SK-N-SH (cell line): ENCODE results near the gene GUCY1A2. TPM values are rescaled to one million over a fixed set of nuclear protein-coding genes. Genes with fewer than 3 reads are reported as not detected.

ENCODE experiments used
- CTCF ChIA-PET: fragments of 300-600, 350-600 bp; formaldehyde crosslinking; extraction: SDS; loops from one replicate; lab custom pipeline; 2021; lab: Yijun Ruan, JAX
- POLR2A ChIA-PET: fragments of 350-600 bp; sonication (Branson Sonifier 250); formaldehyde crosslinking; extraction: SDS; loops from one replicate; lab custom pipeline; 2020; ENCODE audit warnings: antibody characterized with exemption, inconsistent platforms; lab: Yijun Ruan, JAX
- DNase-seq: peaks from one replicate; pipeline ENCODE4 v3.0.0; 2012
- H2AFZ ChIP-seq: fragments of 200-600 bp; sonication (generic); 2 replicates; pipeline ENCODE4 v1.8.1; 2016; ENCODE audit warnings: antibody characterized with exemption, mild to moderate bottlenecking, low read depth
- H3F3A ChIP-seq: fragments of 200-600 bp; sonication (generic); replicated peaks from 2 replicates; pipeline ENCODE3; 2016; ENCODE audit warnings: antibody characterized with exemption, mild to moderate bottlenecking; ENCODE audit not compliant: insufficient read depth
- H3K27ac ChIP-seq, 2 experiments: fragments of 200-500 bp in 1 of 2; fragments of 200-600 bp in 1 of 2; sonication (Bioruptor generic) in 1 of 2; sonication (generic), shearing (Covaris generic) in 1 of 2; 2 replicates each; pipeline versions ENCODE4 v1.5.1 to v1.6.1; 2014 to 2016; ENCODE audit warnings: low read depth in 2 of 2, inconsistent platforms in 1 of 2, low read length in 1 of 2, mild to moderate bottlenecking in 1 of 2, mixed read lengths in 1 of 2
- H3K27me3 ChIP-seq: fragments of 200-600 bp; sonication (generic), shearing (Covaris generic); 2 replicates; pipeline ENCODE4 v1.6.1; 2016; ENCODE audit warnings: mixed run types; ENCODE audit not compliant: insufficient read depth
- H3K36me3 ChIP-seq, 2 experiments: fragments of 200-500 bp in 1 of 2; fragments of 200-600 bp in 1 of 2; sonication (Bioruptor generic) in 1 of 2; sonication (generic) in 1 of 2; replicated peaks in 1 of 2; 2 replicates each; pipeline versions ENCODE3 to v1.5.1; 2014 to 2016; ENCODE audit warnings: low read length in 1 of 2, mild to moderate bottlenecking in 1 of 2; ENCODE audit not compliant: insufficient read depth in 2 of 2, control insufficient read depth in 1 of 2
- H3K4me1 ChIP-seq, 2 experiments: fragments of 200-500 bp in 1 of 2; fragments of 200-600 bp in 1 of 2; sonication (Bioruptor generic) in 1 of 2; sonication (generic), shearing (Covaris generic) in 1 of 2; 2 replicates each; pipeline versions ENCODE4 v1.5.1 to v1.6.1; 2014 to 2016; ENCODE audit warnings: low read depth in 1 of 2, low read length in 1 of 2, mixed run types in 1 of 2; ENCODE audit not compliant: insufficient read depth in 2 of 2, control insufficient read depth in 1 of 2
- H3K4me2 ChIP-seq: fragments of 200-600 bp; sonication (generic), shearing (Covaris generic); 2 replicates; pipeline ENCODE4 v1.6.1; 2017; ENCODE audit warnings: mixed run types
- H3K4me3 ChIP-seq, 2 experiments: fragments of 200-500 bp in 1 of 2; fragments of 200-600 bp in 1 of 2; sonication (Bioruptor generic) in 1 of 2; sonication (generic), shearing (Covaris generic) in 1 of 2; 2 replicates each; pipeline versions ENCODE4 v1.5.1 to v1.8.1; 2014 to 2016; ENCODE audit warnings: low read depth in 2 of 2, inconsistent platforms in 1 of 2, low read length in 1 of 2, mild to moderate bottlenecking in 1 of 2, mixed read lengths in 1 of 2, moderate library complexity in 1 of 2
- H3K79me2 ChIP-seq: fragments of 200-600 bp; sonication (generic); 2 replicates; pipeline ENCODE4 v1.8.1; 2017; ENCODE audit warnings: mild to moderate bottlenecking; ENCODE audit not compliant: insufficient read depth
- H3K9ac ChIP-seq: fragments of 200-600 bp; sonication (generic); 2 replicates; pipeline ENCODE4 v1.6.1; 2017; ENCODE audit warnings: mixed run types
- H3K9me2 ChIP-seq: fragments of 200-600 bp; sonication (generic); 2 replicates; pipeline ENCODE4 v1.6.1; 2017; ENCODE audit warnings: mixed run types
- H3K9me3 ChIP-seq: fragments of 200-600 bp; sonication (generic); 2 replicates; pipeline ENCODE4 v1.6.1; 2017; ENCODE audit warnings: mixed run types, mild to moderate bottlenecking, moderate library complexity
- H4K20me1 ChIP-seq: fragments of 200-600 bp; sonication (generic); 2 replicates; pipeline ENCODE4 v1.6.1; 2017; ENCODE audit warnings: mild to moderate bottlenecking, mixed run types; ENCODE audit not compliant: insufficient read depth
- ELF1 ChIP-seq: IDR thresholded peaks from 2 replicates; pipeline ENCODE4 v1.4.0; 2012
- FOXJ3 ChIP-seq: sonication (generic); formaldehyde crosslinking; IDR thresholded peaks from 2 replicates; pipeline ENCODE4 v1.5.1; 2020; ENCODE audit warnings: mild to moderate bottlenecking, missing genetic modification reagents
- GABPA ChIP-seq: IDR thresholded peaks from 2 replicates; pipeline ENCODE4 v1.4.0; 2012; ENCODE audit warnings: low read depth, mild to moderate bottlenecking
- IRF3 ChIP-seq: fragments of 150-350 bp; IDR thresholded peaks from 2 replicates; pipeline ENCODE4 v1.6.1; 2016; ENCODE audit warnings: mild to moderate bottlenecking, low read depth, low read length
- MXI1 ChIP-seq: IDR thresholded peaks from 2 replicates; pipeline ENCODE4 v1.6.1; 2012; ENCODE audit warnings: mild to moderate bottlenecking, low read depth, low read length, improper control_type of control experiment
- PBX3 ChIP-seq: IDR thresholded peaks from 2 replicates; pipeline ENCODE4; 2012
- RAD21 ChIP-seq: IDR thresholded peaks from 2 replicates; pipeline ENCODE4 v1.6.1; 2012; ENCODE audit warnings: mild to moderate bottlenecking, low read length
- RCOR1 ChIP-seq: fragments of 150-350 bp; IDR thresholded peaks from 2 replicates; pipeline ENCODE4 v1.6.1; 2017; ENCODE audit warnings: antibody characterized with exemption, low read length
- SMC3 ChIP-seq: IDR thresholded peaks from 2 replicates; pipeline ENCODE4 v1.6.1; 2012; ENCODE audit warnings: low read depth, low read length, improper control_type of control experiment
- TCF12 ChIP-seq: IDR thresholded peaks from 2 replicates; pipeline ENCODE4 v1.4.0; 2012
- WGBS: methylation state at CpG from one replicate; pipeline ENCODE4 v1.1.6; 2017; ENCODE audit warnings: low lambda C conversion rate; 5-methylcytosine and 5-hydroxymethylcytosine counted together
- polyA plus RNA-seq, 3 experiments: library from polyadenylated mRNA; depleted of rRNA; stranded (reverse); fragments of >200 nt; gene quantifications; 2 replicates each; pipeline ENCODE4 v1.2.3, GENCODE V29; 2012
- TF ChIP-seq, protein P1 (sequence below): IDR thresholded peaks from 2 replicates; pipeline ENCODE4 v1.4.0; 2012; ENCODE audit warnings: low read depth, borderline replicate concordance
- TF ChIP-seq, protein P2 (sequence below): IDR thresholded peaks from 2 replicates; pipeline ENCODE4 v1.4.0; 2012; ENCODE audit warnings: low read depth
- TF ChIP-seq, protein P3 (sequence below): IDR thresholded peaks from 2 replicates; pipeline ENCODE4 v1.6.1; 2012; ENCODE audit warnings: mild to moderate bottlenecking, low read depth, low read length, moderate library complexity

The GUCY1A2 gene
- polyA plus RNA-seq, 1 of the 3 experiments (the other 2 are of a cell fraction): 0.26 TPM

- Histone ChIP-seq H3K9me2 (no peaks in the 10 kb centered on the region), H3F3A (no peaks in the 10 kb centered on the region), H3K4me1 (no peaks in the 10 kb centered on the region), H3K9ac (no peak overlapping the region), H4K20me1 (no peaks in the 10 kb centered on the region), H3K9me3 (no peaks in the 10 kb centered on the region), H3K4me3 (no peak overlapping the region), H3K27ac (no peak overlapping the region), H3K36me3 (no peaks in the 10 kb centered on the region), H3K79me2 (no peaks in the 10 kb centered on the region), H3K4me2 (no peak overlapping the region), H3K27me3 (no peaks in the 10 kb centered on the region), H2AFZ (no peak overlapping the region)
- CTCF ChIA-PET: no interaction called here
- no peak for DNase-seq
- 0% methylated on average over 1 of the region's 1 CpG for WGBS
- TF ChIP-seq, protein P1, sequence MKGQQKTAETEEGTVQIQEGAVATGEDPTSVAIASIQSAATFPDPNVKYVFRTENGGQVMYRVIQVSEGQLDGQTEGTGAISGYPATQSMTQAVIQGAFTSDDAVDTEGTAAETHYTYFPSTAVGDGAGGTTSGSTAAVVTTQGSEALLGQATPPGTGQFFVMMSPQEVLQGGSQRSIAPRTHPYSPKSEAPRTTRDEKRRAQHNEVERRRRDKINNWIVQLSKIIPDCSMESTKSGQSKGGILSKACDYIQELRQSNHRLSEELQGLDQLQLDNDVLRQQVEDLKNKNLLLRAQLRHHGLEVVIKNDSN: no peak
- TF ChIP-seq IRF3 (no peak), FOXJ3 (no peak), TCF12 (no peak), MXI1 (no peak), RAD21 (no peak), SMC3 (no peak), GABPA (no peak), RCOR1 (no peak), PBX3 (no peak), ELF1 (no peak)
- TF ChIP-seq, protein P2, sequence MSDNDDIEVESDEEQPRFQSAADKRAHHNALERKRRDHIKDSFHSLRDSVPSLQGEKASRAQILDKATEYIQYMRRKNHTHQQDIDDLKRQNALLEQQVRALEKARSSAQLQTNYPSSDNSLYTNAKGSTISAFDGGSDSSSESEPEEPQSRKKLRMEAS: no peak
- TF ChIP-seq, protein P3, sequence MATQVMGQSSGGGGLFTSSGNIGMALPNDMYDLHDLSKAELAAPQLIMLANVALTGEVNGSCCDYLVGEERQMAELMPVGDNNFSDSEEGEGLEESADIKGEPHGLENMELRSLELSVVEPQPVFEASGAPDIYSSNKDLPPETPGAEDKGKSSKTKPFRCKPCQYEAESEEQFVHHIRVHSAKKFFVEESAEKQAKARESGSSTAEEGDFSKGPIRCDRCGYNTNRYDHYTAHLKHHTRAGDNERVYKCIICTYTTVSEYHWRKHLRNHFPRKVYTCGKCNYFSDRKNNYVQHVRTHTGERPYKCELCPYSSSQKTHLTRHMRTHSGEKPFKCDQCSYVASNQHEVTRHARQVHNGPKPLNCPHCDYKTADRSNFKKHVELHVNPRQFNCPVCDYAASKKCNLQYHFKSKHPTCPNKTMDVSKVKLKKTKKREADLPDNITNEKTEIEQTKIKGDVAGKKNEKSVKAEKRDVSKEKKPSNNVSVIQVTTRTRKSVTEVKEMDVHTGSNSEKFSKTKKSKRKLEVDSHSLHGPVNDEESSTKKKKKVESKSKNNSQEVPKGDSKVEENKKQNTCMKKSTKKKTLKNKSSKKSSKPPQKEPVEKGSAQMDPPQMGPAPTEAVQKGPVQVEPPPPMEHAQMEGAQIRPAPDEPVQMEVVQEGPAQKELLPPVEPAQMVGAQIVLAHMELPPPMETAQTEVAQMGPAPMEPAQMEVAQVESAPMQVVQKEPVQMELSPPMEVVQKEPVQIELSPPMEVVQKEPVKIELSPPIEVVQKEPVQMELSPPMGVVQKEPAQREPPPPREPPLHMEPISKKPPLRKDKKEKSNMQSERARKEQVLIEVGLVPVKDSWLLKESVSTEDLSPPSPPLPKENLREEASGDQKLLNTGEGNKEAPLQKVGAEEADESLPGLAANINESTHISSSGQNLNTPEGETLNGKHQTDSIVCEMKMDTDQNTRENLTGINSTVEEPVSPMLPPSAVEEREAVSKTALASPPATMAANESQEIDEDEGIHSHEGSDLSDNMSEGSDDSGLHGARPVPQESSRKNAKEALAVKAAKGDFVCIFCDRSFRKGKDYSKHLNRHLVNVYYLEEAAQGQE: no peak
- POLR2A ChIA-PET: no interaction called here
Observed at GRCh38 chr11:106727256-106727655, 291.0 kb downstream of the GUCY1A2 start.
